NCI-H345 treated with DMSO at 0.1 percent for 48 hours (cell line): Measurements from ENCODE around the gene COL9A3.

Source experiments
- DNase-seq: peaks from one replicate; lab custom pipeline; 2025; ENCODE audit not compliant: unreplicated experiment; lab: John Stamatoyannopoulos, UW

COL9A3 gene

DNA sequence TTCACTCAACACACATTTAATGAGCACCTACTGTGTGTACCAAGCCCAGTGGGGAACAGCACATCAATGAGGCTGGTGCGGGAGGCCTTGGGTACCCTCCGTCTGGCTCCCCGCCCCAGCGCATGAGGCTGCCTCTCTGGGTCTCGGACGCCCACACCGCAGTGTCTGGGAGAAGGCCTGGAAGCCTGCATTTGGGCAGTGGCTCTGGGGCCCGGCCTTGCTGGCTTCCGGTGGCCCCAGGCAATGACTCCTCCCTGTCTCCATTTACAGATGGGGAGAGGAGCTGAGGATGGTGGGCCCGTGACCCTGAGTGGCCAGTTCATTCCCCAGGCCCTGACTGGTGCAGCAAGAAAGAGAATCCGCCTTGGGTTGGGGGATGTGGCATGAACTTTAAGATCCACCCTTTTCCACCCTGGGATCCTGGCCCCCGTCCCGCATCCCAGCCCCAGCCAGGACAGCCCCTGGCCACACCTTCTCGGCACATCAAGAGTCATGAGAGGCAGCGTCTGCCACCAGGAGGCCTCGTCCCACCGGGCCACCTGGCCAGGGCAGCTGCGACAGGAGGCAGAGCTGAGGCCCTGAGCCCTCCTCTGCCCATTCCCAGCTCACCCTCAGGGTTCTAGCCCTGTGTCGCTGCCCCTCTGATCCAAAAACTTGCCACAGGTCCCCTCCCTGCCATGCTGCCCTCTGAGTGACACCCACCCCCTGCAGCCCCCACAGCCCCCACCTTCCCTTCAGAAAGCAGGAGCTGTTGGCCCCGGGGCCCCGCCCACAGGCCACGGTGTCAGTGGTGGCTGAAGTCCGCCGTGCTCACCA, 38.0 kb upstream of the COL9A3 start:
- no peak for DNase-seq

DNA sequence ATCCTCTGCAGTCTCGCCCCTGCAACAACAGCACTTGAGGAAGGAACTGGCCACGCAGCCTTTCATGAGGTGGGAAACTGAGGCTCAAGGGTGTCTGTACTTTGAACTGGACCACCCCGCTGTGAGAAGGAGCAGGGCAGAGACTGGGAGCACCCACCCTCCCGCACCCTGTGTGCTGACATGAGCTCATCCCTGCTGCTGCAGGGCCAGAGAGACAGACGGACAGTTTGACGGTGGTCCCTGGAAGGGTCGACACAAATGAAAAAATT, 37.5 kb upstream of the COL9A3 start:
- DNase-seq: no peak

DNA sequence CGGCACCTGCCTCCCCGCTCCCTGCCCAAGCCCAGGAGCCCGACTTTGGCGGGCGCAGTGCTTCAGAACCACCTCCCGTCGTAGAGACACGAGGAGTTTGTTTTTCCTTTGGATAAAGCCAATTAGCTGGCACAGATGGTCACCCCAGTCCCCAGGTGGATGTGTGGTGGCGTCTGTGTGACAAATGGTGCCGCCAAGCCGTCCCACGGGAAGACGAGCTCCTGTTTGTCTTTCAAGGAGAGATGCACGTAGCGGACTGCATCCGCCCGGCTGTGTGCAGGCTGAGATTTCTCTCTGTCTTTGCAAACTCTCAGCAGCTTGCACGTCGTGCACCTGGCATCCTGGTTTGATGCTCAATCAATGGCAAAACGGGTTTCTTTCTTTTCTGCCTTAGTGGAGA, 36.6 kb upstream of the COL9A3 start:
- DNase-seq: no peak

DNA sequence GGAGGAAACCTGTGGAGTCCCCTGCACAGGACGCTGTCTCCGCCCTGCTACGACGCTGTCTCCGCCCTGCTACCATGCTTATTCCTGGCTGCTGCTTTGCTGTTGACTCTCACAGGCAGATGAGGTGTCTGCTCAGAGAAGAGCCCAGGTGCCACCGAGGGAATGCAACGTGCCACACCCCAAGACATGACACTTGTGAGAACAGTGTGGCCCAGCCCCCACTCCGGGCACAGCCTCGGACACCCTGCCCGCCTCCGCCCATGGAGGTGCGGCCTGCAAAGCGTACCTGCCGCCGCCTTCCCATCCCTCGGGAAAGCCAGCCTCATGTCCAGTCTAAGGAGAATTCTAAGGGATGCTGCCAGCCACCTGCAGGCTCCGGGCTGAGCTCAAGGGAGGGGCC, 36.2 kb upstream of the COL9A3 start:
- no peak for DNase-seq

DNA sequence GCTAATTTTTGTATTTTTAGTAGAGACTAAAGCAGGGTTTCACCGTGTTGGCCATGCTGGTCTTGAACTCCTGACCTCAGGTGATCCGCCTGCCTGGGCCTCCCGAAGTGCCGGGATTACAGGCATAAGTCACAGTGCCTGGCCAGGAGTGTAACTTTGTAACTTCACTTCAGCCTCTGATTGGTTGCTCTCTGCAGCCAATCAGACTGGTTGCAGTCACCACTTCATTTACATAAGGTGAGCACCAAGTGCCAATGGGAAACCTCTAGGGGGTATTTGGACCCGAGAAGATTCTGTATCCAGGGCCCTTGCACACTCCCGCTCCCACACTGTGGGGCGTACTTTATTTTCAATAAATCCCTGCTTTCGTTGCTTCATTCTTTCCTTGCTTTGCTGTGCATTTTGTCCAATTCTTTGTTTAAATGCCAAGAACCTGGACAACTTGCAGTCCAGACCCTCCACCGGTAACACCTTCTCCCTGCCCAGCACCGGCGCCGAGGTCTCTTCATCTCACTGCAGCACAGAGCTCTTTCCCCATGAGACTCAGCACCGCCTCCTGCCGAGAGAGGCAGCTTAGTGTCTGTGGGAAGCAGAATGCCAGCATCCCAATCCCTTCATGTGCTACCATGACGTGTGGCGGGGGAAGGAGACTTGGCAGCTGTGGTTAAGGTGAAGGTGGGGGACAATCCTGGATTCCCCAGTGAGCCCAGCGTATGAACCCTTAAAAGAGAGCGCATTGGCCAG, 34.5 kb upstream of the COL9A3 start:
- no peak for DNase-seq

DNA sequence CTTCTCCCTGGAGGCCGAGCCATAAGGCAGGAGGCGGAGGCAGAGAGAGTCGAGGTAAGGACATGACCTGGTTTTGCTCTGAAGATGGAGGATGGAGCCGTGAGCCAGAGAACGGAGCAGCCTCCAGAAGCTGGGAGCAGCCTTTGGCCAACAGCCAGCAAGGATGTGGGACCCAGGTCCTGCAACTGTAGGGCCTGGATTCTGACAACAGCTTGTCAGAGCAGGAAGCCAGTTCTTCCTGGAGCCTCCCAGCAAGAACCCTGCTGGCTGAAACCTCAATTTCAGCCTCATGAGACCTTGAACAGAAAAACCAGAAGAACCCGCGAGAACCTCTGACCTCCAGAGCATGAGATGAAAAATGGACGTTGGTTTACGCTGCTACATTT, 34.0 kb upstream of the COL9A3 start:
- no peak for DNase-seq

DNA sequence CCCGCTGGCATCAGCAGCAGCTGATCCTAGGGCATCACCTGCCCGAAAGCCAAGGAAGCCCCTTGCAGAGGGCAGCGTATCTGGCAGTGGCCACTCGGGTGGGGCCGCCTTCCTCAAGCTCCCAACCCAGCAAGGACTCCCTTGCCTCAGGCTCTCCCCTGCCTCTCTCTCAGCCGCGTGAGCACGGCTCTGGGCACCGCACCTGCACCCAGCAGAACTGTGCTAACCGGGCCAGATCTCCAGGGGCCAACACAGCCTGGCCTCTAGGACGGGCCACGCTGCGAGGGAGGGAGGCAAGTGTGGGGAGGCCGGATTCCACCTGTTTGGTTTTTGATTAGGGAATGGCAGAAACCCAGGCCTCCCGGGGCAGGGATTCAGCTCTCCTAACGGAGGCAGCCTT, 32.4 kb upstream of the COL9A3 start:
- no peak for DNase-seq

DNA sequence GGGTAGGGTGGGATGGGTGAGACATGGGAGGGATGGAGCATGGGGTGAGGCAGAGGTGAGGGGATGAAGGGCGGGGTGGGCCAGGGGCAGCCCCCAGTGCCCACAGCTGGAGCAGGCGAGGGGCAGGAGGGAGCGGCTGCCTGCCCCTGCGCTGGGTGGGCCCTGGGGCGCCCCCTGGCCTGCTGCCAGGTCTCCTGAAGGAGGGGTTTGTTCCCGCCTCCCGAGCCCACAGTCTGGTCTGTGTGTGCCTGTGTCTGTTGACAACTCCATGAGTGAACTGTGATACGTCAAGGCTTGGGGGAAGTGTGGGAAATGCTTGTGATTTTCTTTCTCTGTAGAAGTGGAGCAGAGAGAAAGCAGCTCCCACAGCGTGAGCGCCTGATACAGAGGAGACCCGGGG, 31.5 kb upstream of the COL9A3 start:
- DNase-seq: no peak

DNA sequence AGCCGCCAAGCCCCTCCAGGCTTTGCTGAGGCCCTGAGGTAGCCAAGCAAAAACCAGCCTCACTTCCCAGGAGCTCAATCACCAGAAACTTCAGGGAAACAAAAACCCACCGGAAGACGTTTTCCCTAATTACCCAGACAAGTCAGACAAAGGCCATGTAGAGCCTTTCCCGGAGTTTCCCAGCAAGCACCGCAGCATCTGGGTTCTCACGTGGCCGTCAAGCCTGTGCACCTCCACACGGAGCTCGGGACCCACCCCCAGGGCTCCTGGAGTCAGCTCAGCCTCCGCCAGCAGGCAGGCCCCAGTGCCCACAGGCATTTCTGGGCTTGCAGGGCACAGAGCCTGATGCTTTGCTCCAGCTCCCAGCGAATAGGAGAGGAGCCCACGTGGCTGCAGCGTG, 30.7 kb upstream of the COL9A3 start:
- DNase-seq: no peak

DNA sequence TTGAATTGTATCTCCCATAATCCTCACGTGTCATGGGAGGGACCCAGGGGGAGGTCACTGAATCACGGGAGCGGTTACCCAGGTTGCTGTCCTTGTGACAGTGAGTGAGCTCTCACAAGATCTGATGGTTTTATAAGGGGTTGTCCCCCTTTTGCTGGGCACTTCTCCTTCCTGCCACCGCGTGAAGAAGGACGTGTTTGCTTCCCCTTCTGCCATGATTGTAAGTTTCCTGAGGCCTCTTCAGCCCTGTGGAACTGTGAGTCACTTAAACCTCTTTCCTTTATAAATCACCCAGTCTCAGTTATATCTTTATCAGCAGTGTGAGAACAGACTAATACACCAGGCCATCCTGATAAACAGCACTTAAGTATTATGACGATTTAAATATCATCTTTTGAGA, 29.5 kb upstream of the COL9A3 start:
- no peak for DNase-seq

DNA sequence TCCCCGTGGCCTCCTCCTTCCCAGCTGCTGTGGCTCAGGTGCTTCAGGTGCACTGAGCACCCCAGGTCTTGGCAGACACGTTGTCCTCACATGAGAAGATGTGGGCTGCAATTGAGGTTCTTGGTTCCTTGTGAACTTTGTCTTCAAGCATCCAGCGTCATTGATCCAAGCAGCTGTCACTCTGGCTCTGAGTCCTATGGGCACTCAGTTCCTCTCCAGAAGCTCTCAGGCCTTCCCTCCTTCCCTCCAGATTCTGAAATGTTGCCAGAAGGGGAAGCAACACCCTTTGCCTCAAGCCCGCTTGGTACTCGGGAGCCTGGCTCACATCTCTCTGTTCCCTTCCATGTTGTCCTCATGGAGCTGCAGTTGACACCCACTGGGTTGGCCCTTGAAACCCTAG, 29.0 kb upstream of the COL9A3 start:
- DNase-seq: no peak

DNA sequence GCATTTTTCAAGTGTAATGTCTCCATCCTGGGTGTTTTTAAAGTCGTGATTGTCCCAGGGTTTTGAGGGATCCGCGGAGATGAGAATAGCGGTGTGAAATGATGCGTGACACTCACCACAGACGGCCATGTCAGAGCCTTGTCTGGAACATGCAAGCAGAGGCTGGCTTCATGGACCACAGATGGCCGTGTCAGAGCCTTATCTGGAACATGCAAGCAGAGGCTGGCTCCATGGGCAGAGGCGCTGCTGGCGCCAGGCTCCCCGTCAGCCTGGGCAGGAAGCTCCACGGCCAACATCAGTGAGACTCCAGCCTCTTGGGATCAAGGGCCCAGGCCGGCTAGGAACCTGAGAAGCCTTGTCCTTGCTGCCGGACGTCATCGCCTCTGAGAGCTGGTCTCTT, 28.2 kb upstream of the COL9A3 start:
- DNase-seq: no peak

DNA sequence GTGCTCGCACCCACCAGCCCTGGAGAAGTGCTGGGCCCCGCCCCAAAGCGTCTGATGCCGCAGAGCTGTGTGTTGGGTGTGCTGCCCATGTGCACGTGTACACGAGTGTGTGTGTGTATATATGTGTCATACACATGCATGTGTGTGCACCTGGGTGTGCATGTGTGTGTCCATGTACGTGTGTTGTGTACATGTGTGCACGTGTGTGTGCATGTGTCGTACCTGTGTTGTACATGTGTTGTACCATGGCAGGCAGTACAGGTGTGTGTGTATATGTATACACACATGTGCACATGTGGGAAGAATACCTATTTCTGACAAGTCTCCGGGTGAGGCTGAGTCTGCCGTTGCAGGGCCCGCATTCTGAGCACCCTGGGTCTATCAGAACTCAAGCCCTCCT, 26.8 kb upstream of the COL9A3 start:
- DNase-seq: no peak

DNA sequence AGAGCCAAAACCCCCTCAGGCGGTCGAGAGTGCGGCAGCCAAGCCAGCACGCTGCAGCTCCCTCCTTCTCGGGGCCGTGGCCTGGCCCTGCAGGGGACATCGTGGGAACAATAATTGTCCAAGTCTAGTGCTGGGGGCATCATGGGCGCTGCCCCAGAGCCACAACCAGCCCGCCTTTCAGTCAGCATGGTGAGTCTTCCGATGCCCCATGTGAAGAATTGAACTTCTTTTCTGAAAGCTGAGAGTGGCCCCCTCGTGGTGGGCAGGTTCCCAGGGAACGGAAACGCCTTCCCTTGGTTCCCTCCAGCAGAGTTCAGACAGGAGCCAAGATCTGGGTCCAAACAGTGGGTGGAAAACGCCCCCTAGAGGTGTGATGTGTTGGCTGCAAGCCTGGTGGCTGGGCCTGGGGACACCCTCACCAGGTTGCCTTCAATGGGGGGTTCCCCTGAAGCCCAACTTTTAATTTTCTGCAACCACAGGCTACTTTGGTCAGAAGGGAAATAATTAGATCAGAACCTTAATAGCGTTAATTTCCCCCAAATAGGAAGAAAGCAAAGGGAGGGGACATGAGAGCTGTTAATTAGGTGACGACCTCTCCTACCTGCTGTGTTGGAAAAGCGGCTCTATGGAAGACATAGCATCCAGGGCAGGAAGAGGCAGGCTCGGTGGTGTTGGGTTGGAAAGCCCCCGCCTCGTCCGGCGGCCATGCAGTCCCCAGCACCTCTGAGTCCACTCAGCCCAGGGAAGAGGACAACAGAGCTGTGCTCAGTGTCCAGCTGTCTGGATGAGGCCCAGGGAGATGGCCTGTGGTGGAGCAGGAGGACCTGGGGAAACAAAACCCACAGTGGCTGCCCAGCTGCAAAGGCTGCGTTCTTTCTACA, 25.3 kb upstream of the COL9A3 start:
- DNase-seq: peak; percentile 91

DNA sequence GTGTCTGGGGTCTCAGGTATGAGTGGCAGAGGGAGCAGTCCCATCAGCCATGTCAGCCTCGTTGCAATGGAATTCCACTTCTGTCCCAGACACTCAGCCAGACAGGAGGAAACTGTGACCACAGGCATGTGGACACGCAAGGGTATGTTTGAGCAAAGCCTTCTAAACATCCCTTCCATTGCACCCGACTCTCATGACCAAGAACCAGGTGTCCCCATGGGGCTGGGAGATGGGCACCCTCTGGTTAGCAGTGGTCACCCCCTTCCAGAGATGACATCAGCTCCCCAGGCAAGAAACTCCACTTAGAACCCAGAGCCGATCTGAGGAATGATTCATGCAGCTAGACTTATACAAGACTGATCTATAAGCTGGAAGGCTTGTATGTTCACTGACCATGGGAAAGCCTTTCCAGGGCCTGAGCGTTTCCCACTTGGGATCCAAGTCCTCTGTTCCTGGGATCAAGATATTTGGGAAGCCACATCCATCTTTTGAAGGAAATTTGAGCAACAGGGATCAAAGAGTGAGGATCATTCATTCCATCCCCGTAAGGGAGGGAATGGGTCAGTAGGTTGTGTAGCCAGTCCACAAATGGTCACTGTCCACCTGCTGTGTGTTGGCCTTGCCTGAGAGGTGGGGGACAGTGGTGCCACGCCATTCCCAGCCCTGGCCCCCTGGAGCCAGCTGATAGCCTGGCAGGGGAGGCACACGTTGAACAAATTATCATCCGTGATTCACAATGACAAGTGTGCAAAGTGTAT, 24.5 kb upstream of the COL9A3 start:
- no peak for DNase-seq

DNA sequence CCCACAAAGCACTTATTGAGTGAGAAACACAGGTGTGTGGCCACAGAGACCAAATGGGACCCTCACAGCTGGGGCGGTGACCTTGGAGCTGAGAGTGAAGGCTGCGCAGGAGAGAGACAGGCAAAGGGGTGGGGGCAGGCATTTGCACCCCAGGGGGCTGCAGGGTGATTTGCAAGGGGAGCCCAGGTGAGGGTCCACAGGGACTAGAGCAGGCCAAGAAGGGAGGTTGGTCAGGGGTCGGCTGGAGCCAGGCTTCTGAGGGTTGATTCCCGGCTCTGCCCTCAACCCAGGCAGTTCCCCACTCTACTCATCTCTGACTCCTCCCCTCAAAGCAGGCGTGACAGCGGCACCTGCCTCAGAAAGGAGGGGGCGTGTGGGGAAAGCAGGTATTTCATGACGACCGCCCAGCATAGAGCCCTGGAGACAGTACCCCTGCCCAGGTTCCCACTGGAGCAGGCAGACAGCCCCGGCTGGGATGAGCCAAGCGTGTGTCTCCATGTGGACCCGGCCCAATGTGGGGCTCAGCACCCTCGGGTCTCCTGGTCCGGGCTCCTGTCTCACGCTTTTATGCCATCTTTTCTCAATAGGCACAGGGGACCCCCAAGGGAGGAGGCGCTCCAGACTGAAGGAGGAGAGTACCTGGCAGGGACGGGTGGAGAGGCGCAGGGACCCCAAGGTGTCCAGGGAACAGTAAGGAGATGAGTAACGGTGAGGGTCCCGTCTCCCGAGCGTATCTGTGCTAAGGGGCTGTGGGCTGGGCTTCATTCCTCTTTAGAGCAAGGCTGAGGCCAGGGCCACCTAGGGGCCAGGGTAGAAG, 23.7 kb upstream of the COL9A3 start:
- DNase-seq: peak; percentile 95

DNA sequence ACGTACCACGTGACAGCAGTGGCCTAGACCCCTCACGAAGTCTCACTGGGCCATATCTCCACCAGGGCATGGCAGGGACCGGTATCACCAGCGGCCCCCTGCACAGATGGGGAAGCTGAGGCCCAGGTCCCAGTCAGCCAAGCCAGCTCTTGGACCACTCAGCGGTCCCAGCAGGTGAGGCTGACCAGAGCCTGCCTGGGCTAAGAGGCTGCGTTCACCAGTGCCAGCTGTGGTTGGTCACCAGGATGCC, 23.2 kb upstream of the COL9A3 start:
- DNase-seq: no peak

DNA sequence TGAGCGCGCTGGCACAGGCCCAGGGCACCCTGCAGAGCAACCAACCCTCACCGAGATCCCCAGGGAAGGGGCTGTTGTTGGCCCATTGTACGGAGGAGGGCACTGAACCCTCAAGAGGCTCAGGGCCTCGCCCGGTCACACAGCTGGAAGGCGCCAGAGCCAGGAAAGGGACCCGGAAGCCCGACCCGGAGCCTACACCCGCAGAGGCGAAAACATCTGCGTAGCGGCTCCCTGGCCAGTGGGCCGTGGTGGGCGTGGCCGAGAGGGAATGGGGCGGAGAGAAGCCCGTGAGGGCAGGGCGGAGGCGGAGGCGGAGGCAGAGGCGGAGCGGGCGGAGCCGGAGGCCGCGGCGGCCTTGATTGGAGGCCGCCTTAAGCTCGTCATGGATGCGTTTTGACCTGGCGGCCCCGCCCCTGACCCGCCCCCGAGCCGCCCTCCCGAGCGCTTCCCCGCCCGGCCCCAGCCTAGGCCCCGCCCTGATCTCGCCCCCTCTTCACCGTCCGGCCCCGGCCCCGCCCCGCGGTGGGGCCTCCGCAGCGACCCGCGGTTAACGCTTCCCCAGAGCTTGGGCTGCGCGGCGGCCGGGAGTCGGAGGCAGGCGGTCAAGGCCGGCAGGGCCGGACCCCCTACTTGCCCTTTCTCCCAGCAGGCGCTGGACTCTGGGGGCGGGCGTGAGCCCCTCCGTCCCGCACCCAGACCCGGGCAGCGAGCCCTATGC, 22.7 kb upstream of the COL9A3 start:
- peak; percentile 97 for DNase-seq

DNA sequence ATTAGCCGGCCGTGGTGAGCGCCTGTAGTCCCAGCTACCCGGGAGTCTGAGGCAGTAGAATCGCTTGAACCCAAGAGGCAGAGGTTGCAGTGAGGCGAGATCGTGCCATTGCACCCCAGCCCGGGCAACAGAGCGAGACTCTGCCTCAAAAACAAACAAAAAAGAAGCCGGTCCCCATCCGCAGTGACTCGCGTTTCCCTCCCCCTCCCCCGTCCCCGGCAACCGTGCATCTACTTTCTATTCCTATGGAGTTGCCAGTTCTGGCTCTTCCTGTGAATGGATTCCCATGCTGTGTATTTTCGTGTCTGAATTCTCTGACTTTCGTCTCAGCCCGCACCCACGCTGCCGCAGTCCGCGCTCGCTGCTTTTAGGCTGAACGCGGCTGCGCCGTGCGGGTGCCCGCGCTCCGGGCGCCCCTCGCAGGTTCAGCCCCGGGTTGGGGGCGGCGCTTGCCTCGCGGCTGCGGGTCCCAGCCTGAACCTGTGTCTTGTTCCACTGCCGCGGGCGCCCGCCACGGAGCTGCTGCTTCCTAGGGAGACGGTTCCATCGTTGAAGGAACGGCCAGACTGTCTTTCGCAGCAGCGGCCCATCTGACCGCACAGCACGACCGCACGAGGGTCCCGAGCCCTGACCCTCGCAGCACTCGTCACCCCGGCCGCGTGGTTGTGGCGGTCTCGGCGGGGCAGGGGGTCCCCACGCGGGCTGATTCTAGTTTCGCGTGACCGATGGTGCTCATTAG, 21.7 kb upstream of the COL9A3 start:
- DNase-seq: peak; percentile 56
